ENCODE results near the gene LRRC3.

The LRRC3 gene

DNA sequence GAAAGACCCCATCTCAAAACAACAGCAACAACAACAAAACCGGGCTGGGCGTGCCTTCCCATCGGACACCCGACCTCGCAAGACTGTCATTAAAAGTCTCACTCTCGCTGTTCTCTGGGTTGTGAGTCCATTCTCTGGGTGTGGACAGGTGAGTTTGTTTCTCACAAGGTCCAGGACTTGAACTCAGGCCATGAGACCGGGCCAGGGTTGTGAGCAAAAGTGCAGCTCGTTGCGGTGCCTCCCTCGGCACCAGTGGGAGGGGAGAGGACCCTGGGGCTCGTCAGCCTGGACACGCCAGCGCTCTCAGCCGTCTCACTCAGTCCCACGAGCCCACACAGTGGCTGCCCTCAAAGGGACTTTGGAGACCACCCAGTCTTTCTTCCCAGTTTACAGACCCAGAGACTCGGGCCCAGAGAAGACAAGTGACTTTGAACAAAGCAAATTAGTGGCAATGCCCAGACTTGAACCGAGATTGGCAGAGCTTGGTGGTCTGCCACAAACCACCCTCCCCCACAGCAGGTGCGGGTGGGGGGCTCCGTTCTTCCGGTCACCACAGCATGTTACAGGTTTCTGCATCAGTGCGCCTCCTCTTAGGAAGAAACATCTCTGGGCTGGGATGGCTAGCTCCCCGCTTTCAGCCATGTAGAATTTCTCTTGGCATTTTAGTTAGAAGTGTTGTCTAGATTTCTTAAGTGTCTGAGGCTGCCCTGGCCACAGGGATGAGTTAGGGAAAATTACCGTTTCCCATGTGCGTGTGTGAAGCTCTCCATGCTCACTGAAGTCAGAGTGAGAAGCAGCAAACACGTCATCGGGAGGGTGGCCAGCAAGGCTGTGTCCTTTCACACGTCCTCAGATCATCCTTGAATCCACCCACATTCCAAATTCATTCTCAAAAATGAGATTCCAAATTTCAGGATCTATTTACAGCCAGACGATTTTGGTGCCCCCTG, 28.3 kb downstream of the LRRC3 start (continued):
- TF ChIP-seq, protein P1, sequence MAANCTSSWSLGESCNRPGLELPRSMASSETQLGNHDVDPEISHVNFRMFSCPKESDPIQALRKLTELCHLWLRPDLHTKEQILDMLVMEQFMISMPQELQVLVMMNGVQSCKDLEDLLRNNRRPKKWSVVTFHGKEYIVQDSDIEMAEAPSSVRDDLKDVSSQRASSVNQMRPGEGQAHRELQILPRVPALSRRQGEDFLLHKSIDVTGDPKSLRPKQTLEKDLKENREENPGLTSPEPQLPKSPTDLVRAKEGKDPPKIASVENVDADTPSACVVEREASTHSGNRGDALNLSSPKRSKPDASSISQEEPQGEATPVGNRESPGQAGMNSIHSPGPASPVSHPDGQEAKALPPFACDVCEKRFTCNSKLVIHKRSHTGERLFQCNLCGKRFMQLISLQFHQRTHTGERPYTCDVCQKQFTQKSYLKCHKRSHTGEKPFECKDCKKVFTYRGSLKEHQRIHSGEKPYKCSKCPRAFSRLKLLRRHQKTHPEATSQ (tag by site-specific recombination; IDR thresholded peaks at IDR 0.05), result no peak
- TF ChIP-seq ZSCAN30 (tag by site-specific recombination; IDR thresholded peaks at IDR 0.05), result no peak
- no peak for TF ChIP-seq ZNF529 (tag by site-specific recombination; IDR thresholded peaks at IDR 0.05; ENCODE audit: insufficient replicate concordance)

DNA sequence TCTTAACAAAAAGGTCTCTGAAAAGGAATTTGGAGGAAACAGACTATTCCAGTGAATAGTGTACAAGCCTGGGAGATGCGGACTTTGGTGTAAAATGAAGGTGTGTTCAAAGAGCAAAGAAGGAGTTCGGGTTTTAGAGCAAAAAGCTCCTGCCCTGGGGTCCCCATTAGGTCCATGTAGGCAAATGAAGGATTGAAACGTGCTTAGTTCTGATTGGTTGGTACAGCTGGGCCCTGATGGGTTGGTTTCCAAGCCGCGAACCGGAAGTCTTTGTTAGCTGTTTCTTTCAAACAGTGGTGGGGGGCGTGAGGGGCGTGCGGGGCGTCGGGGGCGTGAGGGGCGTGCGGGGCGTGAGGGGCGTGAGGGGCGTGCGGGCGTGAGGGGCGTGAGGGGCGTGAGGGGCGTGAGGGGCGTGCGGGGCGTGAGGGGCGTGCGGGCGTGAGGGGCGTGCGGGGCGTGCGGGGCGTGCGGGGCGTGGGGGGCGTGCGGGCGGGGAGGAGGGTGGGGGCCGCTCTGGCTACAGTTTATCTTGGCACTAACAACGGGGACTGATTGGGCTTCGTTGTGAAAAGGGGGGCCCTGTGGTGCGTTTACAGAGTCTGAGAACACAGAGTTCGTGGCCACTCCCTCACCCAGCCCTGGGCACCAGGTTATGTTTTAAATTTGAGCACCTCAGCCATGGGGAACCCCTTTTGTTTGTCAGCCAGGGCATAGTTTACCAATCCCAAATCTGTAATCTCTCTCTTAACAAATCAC, 29.4 kb downstream of the LRRC3 start:
- ChIA-PET POLR2A (no interaction called here), CTCF (interaction anchor here (0.6 to 1.0 kb wide), 3 partner anchors 12 to 576 kb away, joined by 3 to 7 read pairs (median 3); no protein-coding TSS in a partner anchor)
- Histone ChIP-seq H3K36me3 (ENCODE audit: control insufficient read depth in 2 of 2, insufficient read depth in 1 of 2, low read length in 2 of 2) (no peaks in the 10 kb centered on the region), H3K4me1 (ENCODE audit: control insufficient read depth, insufficient read depth, low read length) (no peaks in the 10 kb centered on the region), H3K27ac (ENCODE audit: extremely low read depth, low read depth, low read length) (no peak overlapping the region), H3K9me3 (ENCODE audit: control insufficient read depth, insufficient read depth, low read depth, low read length) (no peaks in the 10 kb centered on the region), H3K4me3 (ENCODE audit: low read depth, low read length) (no peak overlapping the region)
- TF ChIP-seq ZNF239 (tag by site-specific recombination; IDR thresholded peaks at IDR 0.05) (no peak), ZNF24 (tag by site-specific recombination; IDR thresholded peaks at IDR 0.05) (no peak), FEZF1 (tag by site-specific recombination; IDR thresholded peaks at IDR 0.05) (no peak), ZFP41 (tag by site-specific recombination; IDR thresholded peaks at IDR 0.05; ENCODE audit: borderline replicate concordance) (no peak), ZNF223 (tag by site-specific recombination; IDR thresholded peaks at IDR 0.05) (no peak), ZNF211 (tag by site-specific recombination; IDR thresholded peaks at IDR 0.05; ENCODE audit: low read depth) (no peak), ZNF416 (tag by site-specific recombination; IDR thresholded peaks at IDR 0.05) (no peak), REPIN1 (tag by site-specific recombination; IDR thresholded peaks at IDR 0.05; ENCODE audit: low read depth) (no peak), ZNF174 (tag by site-specific recombination; IDR thresholded peaks at IDR 0.05) (no peak)
- TF ChIP-seq, protein P1 (tag by site-specific recombination; IDR thresholded peaks at IDR 0.05), result no peak
- TF ChIP-seq, protein P2, sequence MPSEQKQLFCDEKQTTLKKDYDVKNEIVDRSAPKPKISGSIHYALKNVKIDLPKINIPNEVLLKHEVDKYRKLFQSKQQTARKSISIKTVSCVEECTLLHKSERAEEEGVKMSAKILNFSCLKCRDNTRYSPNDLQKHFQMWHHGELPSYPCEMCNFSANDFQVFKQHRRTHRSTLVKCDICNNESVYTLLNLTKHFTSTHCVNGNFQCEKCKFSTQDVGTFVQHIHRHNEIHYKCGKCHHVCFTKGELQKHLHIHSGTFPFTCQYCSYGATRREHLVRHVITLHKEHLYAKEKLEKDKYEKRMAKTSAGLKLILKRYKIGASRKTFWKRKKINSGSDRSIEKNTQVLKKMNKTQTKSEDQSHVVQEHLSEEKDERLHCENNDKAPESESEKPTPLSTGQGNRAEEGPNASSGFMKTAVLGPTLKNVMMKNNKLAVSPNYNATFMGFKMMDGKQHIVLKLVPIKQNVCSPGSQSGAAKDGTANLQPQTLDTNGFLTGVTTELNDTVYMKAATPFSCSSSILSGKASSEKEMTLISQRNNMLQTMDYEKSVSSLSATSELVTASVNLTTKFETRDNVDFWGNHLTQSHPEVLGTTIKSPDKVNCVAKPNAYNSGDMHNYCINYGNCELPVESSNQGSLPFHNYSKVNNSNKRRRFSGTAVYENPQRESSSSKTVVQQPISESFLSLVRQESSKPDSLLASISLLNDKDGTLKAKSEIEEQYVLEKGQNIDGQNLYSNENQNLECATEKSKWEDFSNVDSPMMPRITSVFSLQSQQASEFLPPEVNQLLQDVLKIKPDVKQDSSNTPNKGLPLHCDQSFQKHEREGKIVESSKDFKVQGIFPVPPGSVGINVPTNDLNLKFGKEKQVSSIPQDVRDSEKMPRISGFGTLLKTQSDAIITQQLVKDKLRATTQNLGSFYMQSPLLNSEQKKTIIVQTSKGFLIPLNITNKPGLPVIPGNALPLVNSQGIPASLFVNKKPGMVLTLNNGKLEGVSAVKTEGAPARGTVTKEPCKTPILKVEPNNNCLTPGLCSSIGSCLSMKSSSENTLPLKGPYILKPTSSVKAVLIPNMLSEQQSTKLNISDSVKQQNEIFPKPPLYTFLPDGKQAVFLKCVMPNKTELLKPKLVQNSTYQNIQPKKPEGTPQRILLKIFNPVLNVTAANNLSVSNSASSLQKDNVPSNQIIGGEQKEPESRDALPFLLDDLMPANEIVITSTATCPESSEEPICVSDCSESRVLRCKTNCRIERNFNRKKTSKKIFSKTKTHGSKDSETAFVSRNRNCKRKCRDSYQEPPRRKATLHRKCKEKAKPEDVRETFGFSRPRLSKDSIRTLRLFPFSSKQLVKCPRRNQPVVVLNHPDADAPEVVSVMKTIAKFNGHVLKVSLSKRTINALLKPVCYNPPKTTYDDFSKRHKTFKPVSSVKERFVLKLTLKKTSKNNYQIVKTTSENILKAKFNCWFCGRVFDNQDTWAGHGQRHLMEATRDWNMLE (tag by site-specific recombination; conservative IDR thresholded peaks at IDR 0.05; ENCODE audit: low read depth), result no peak
- TF ChIP-seq, protein P3, sequence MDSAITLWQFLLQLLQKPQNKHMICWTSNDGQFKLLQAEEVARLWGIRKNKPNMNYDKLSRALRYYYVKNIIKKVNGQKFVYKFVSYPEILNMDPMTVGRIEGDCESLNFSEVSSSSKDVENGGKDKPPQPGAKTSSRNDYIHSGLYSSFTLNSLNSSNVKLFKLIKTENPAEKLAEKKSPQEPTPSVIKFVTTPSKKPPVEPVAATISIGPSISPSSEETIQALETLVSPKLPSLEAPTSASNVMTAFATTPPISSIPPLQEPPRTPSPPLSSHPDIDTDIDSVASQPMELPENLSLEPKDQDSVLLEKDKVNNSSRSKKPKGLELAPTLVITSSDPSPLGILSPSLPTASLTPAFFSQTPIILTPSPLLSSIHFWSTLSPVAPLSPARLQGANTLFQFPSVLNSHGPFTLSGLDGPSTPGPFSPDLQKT (IDR thresholded peaks at IDR 0.05; ENCODE audit: borderline replicate concordance, low read depth, low read length), result no peak

Data from HEK293 (cell line).